Neural progenitor cell (in vitro differentiated cells): ENCODE results near the gene RNF5. TPM values are rescaled to one million over a fixed set of nuclear protein-coding genes. Genes with fewer than 3 reads are reported as not detected.

Experiments used
- DNase-seq: peaks from one replicate; pipeline ENCODE4 v3.0.0-alpha.2; 2016; ENCODE audit warnings: low spot score
- H2AFZ ChIP-seq: fragments of 200-600 bp; sonication (generic); replicated peaks from 2 replicates; pipeline ENCODE4 v1.6.1; 2016; ENCODE audit warnings: antibody characterized with exemption
- H3F3A ChIP-seq: fragments of 200-600 bp; sonication (generic); 2 replicates; pipeline ENCODE4 v1.6.1; 2016; ENCODE audit warnings: antibody characterized with exemption, low read depth
- H3K27ac ChIP-seq: fragments of 200-600 bp; sonication (generic); 2 replicates; pipeline ENCODE4 v1.5.1; 2016; ENCODE audit warnings: mild to moderate bottlenecking
- H3K27me3 ChIP-seq: fragments of 200-600 bp; sonication (generic); 2 replicates; pipeline ENCODE4 v1.6.1; 2016; ENCODE audit warnings: mild to moderate bottlenecking, moderate library complexity
- H3K36me3 ChIP-seq: fragments of 200-600 bp; sonication (generic); 2 replicates; pipeline ENCODE4 v1.5.1; 2016
- H3K4me1 ChIP-seq: fragments of 200-600 bp; sonication (generic); 2 replicates; pipeline ENCODE4 v1.6.1; 2016; ENCODE audit warnings: mixed run types
- H3K4me2 ChIP-seq: fragments of 200-600 bp; sonication (generic); 2 replicates; pipeline ENCODE4 v1.6.1; 2016
- H3K4me3 ChIP-seq: fragments of 200-600 bp; sonication (generic); 2 replicates; pipeline ENCODE4 v1.5.1; 2016
- H3K79me2 ChIP-seq: fragments of 200-600 bp; sonication (generic); 2 replicates; pipeline ENCODE4 v1.6.1; 2016; ENCODE audit warnings: low read depth
- H3K9ac ChIP-seq: fragments of 200-600 bp; sonication (generic); 2 replicates; pipeline ENCODE4 v1.6.1; 2016
- H3K9me3 ChIP-seq: fragments of 200-600 bp; sonication (generic); 2 replicates; pipeline ENCODE4 v1.5.1; 2016; ENCODE audit warnings: low read depth
- H4K20me1 ChIP-seq: fragments of 200-600 bp; sonication (generic); 2 replicates; pipeline ENCODE4 v1.6.1; 2016; ENCODE audit warnings: low read depth
- H3K27ac Mint-ChIP-seq: 3 replicates; pipeline ENCODE4 v1.8.0; 2021; ENCODE audit warnings: mixed read lengths
- H3K27me3 Mint-ChIP-seq: 2 replicates; pipeline ENCODE4 v1.8.0; 2022; ENCODE audit warnings: low read depth, mild to moderate bottlenecking, inconsistent platforms, moderate library complexity, mixed read lengths; ENCODE audit not compliant: insufficient read depth
- H3K36me3 Mint-ChIP-seq: 3 replicates; pipeline ENCODE4 v1.8.0; 2021; ENCODE audit warnings: mixed read lengths
- H3K4me1 Mint-ChIP-seq: 3 replicates; pipeline ENCODE4 v1.8.0; 2021; ENCODE audit warnings: mixed read lengths
- H3K4me3 Mint-ChIP-seq: 3 replicates; pipeline ENCODE4 v1.8.0; 2021; ENCODE audit warnings: mild to moderate bottlenecking, moderate library complexity, mixed read lengths
- H3K9me3 Mint-ChIP-seq: 3 replicates; pipeline ENCODE4 v1.8.0; 2020; ENCODE audit warnings: mixed read lengths
- CTCF ChIP-seq: fragments of 200-600 bp; sonication (generic); IDR thresholded peaks from 2 replicates; pipeline ENCODE4 v1.5.1; 2017; ENCODE audit warnings: antibody characterized with exemption, mild to moderate bottlenecking
- EZH2 ChIP-seq: fragments of 200-600 bp; sonication (generic); IDR thresholded peaks from 2 replicates; pipeline ENCODE4 v1.6.1; 2017; ENCODE audit warnings: antibody characterized with exemption, mild to moderate bottlenecking, moderate library complexity
- EZH2phosphoT487 ChIP-seq: fragments of 200-600 bp; sonication (generic); IDR thresholded peaks from 2 replicates; pipeline ENCODE4 v1.6.1; 2017; ENCODE audit warnings: antibody characterized with exemption
- total RNA-seq: library from RNA; depleted of rRNA; stranded (reverse); fragments of >200 nt; gene quantifications from 2 replicates; pipeline ENCODE4 v1.2.3, GENCODE V29; 2015; ENCODE audit warnings: low replicate concordance

RNF5 gene
- total RNA-seq, 1 donor from 2014 or later = 129 TPM

- peaks cover 47% of the 10 kb centered on the region for H3K36me3 Mint-ChIP-seq
- no peak overlapping the region for H2AFZ ChIP-seq
- peaks cover 9% of the 10 kb centered on the region for H3K4me1 Mint-ChIP-seq
These were observed 11.7 kb upstream of the RNF5 start for GRCh38 chr6:32166411-32167061.

DNA sequence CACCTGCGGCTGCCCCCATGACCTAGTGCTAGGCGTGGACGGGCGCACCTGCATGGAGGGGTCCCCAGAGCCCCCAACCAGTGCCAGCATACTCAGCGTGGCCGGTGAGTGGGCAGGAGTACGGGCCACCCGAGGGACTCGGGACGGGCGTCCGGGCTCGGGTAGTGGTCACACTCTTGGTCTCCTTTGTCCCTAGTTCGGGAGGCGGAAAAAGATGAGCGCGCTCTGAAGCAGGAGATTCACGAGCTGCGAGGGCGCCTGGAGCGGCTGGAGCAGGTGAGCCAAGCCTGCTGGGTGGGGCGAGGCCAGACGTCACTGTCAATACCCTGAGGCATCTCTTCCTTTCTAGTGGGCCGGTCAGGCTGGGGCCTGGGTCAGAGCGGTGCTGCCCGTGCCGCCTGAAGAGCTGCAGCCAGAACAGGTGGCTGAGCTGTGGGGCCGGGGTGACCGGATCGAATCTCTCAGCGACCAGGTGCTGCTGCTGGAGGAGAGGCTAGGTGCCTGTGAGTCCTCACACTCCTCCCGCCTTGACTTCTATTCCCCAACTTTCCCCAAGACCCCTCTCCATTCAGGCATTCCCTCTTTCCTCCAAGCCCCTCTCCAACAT is 10.9 kb upstream of the RNF5 start:
- H3K9me3 ChIP-seq = no peaks in the 10 kb centered on the region
- peaks cover 8% of the 10 kb centered on the region for H3K79me2 ChIP-seq
- TF ChIP-seq EZH2 (no peak), EZH2phosphoT487 (no peak), CTCF (no peak)
- H3K27ac ChIP-seq = peak overlapping the region; percentile 59
- peaks cover 6% of the 10 kb centered on the region for H4K20me1 ChIP-seq
- peaks cover 45% of the 10 kb centered on the region for H3K36me3 Mint-ChIP-seq
- no peak overlapping the region for H3K4me3 ChIP-seq
- peaks cover 9% of the 10 kb centered on the region for H3K4me1 Mint-ChIP-seq
- H3F3A ChIP-seq = peaks cover 50% of the 10 kb centered on the region
- peak overlapping the region; percentile 7 for H3K4me2 ChIP-seq
- peaks cover 30% of the 10 kb centered on the region for H3K4me1 ChIP-seq
- H3K9ac ChIP-seq = no peak overlapping the region
- no peaks in the 10 kb centered on the region for H3K36me3 ChIP-seq
- peaks cover 3% of the 10 kb centered on the region for H3K27me3 Mint-ChIP-seq
- H3K9me3 Mint-ChIP-seq = no peaks in the 10 kb centered on the region
- no peak overlapping the region for H3K4me3 Mint-ChIP-seq
- no peaks in the 10 kb centered on the region for H3K27me3 ChIP-seq
- DNase-seq = no peak
- peak overlapping the region; percentile 27 for H3K27ac Mint-ChIP-seq
- no peak overlapping the region for H2AFZ ChIP-seq

More at GRCh38 chr6:32166411-32167061, 11.7 kb upstream of the RNF5 start:
- Histone ChIP-seq H3K9me3 (no peaks in the 10 kb centered on the region), H3K4me2 (no peak overlapping the region), H3F3A (peaks cover 50% of the 10 kb centered on the region), H3K4me3 (no peak overlapping the region), H3K79me2 (peaks cover under 1% of the 10 kb centered on the region), H3K36me3 (no peaks in the 10 kb centered on the region), H3K4me1 (peaks cover 30% of the 10 kb centered on the region), H3K9ac (no peak overlapping the region), H3K27me3 (no peaks in the 10 kb centered on the region), H4K20me1 (peaks cover 6% of the 10 kb centered on the region), H3K27ac (no peak overlapping the region)
- Mint-ChIP-seq H3K9me3 (no peaks in the 10 kb centered on the region), H3K27me3 (peaks cover 3% of the 10 kb centered on the region), H3K4me3 (no peak overlapping the region), H3K27ac (no peak overlapping the region)
- DNase-seq = no peak
- TF ChIP-seq EZH2 (no peak), CTCF (peak; percentile 18), EZH2phosphoT487 (no peak)

DNA sequence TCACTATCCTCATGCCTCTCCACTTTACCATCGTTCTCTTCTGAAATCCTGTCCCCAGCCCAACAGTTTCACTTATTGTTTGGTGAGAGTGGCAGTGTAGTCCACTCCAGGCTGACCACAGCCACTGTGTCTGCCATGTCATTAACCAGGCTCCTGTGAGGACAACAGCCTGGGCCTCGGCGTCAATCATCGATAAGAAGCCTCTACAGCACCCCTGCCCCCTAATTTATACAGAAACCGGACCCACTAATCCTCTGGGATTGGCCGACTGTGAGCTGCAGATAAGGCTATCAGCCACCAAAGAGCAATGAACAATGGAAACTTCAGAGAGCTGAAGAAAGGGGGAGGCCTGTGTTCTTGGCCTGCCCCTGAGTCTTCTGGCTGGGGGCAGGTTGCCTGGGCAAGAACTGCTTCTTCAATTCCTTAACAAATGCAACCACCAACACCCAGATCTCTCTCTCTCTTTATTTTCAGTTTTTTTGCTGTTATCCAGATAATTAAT is 10.4 kb upstream of the RNF5 start:
- H3K36me3 ChIP-seq = no peaks in the 10 kb centered on the region
- DNase-seq = peak; percentile 72

More for the DNA sequence above, 10.4 kb upstream of the RNF5 start:
- Mint-ChIP-seq H3K27me3 (peaks cover 3% of the 10 kb centered on the region), H3K4me1 (peaks cover 9% of the 10 kb centered on the region), H3K9me3 (no peaks in the 10 kb centered on the region), H3K4me3 (no peak overlapping the region), H3K36me3 (peaks cover 40% of the 10 kb centered on the region), H3K27ac (peak overlapping the region; percentile 27)
- H3K27me3 ChIP-seq = no peaks in the 10 kb centered on the region
- no peak overlapping the region for H3K9ac ChIP-seq
- peaks cover 10% of the 10 kb centered on the region for H4K20me1 ChIP-seq
- H3K79me2 ChIP-seq = peaks cover 13% of the 10 kb centered on the region
- peaks cover 50% of the 10 kb centered on the region for H3F3A ChIP-seq
- peak overlapping the region; percentile 59 for H3K27ac ChIP-seq
- no peaks in the 10 kb centered on the region for H3K9me3 ChIP-seq
- H3K4me3 ChIP-seq = peak overlapping the region; percentile 17
- peaks cover 30% of the 10 kb centered on the region for H3K4me1 ChIP-seq
- TF ChIP-seq CTCF (no peak), EZH2phosphoT487 (no peak), EZH2 (no peak)
- H3K4me2 ChIP-seq = peak overlapping the region; percentile 7
- no peak overlapping the region for H2AFZ ChIP-seq
